ENCODE data around the gene MPHOSPH9. TPM values are rescaled to one million over a fixed set of nuclear protein-coding genes. Genes with fewer than 3 reads are reported as not detected.
A peak's percentile ranks its signal among the peaks of the same experiment; 100 is the strongest.

Gene MPHOSPH9
- total and polyA plus RNA-seq, 2 of the 13 experiments (the other 11 are each of a cell fraction or from before 2014, with no cell fraction given), result 20.3 to 63.4 TPM

DNA sequence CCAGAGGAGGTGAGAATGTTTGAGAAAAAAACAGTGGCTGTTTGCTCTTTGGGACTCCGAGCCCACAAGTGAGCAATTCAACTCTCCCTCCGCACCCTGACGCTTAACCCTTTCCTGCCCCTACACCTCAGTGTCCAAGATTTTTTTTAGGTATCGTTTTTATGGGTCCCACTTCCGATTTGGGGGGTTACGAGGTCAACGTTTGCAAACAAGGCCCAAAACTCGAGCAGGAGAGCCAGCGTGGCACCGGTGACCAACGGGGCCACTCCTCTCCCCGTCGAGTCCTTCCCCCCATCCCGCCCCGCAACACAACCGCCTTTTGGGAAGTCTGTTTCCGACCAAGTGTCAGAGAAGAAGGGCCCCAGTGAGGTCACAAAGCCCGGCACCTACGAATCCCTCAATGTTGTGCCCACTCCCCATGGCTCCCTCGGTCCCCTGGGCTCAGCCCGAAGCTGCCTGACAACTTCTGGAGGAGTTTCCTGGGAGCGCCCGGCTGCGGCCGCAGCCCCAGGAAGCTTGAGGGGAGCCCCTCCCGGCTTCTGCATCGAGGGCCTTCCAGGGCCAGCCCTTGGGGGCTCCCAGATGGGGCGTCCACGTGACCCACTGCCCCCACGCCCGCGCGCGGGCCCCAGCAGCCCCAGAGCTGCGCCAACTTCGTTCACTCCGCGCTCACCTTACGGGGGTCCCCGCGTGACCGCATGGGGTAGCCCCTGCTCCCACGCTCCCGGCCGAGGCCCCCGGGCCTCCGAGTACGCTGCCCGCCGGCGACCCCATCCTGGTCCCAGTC is 37.5 kb upstream of the MPHOSPH9 start (continued):
- TF ChIP-seq RERE (CRISPR knock-in tag; IDR thresholded peaks at IDR 0.05; ENCODE audit: low read depth), result peak; percentile 74
- peak; percentile 32 for TF ChIP-seq PTBP1 (IDR thresholded peaks at IDR 0.05; ENCODE audit: low read depth, low read length, poor library complexity, severe bottlenecking)
- TF ChIP-seq ZNF143 (CRISPR knock-in tag; IDR thresholded peaks at IDR 0.05), result no peak
- TF ChIP-seq TRIM24 (CRISPR knock-in tag; IDR thresholded peaks at IDR 0.05), result no peak
- TF ChIP-seq ZNF639 (CRISPR knock-in tag; conservative IDR thresholded peaks at IDR 0.05), result 0 out of 2 replicates have a peak, but pooled peaks have one; percentile 20
- no peak for TF ChIP-seq ZC3H13 (CRISPR knock-in tag; IDR thresholded peaks at IDR 0.05)
- no peak; the same call in 1 of the 2 replicates for TF ChIP-seq TBX3 (IDR thresholded peaks at IDR 0.05; ENCODE audit: borderline replicate concordance)
- peak; percentile 50; the same call in 1 of the 2 replicates for TF ChIP-seq CBFB (CRISPR knock-in tag; IDR thresholded peaks at IDR 0.05)
- no peak for TF ChIP-seq ZNF549 (CRISPR knock-in tag; IDR thresholded peaks at IDR 0.05)
- TF ChIP-seq ISL2 (CRISPR knock-in tag; IDR thresholded peaks at IDR 0.05), result peak; percentile 45
- TF ChIP-seq, protein P1, sequence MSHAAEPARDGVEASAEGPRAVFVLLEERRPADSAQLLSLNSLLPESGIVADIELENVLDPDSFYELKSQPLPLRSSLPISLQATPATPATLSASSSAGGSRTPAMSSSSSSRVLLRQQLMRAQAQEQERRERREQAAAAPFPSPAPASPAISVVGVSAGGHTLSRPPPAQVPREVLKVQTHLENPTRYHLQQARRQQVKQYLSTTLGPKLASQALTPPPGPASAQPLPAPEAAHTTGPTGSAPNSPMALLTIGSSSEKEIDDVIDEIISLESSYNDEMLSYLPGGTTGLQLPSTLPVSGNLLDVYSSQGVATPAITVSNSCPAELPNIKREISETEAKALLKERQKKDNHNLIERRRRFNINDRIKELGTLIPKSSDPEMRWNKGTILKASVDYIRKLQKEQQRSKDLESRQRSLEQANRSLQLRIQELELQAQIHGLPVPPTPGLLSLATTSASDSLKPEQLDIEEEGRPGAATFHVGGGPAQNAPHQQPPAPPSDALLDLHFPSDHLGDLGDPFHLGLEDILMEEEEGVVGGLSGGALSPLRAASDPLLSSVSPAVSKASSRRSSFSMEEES (CRISPR knock-in tag; IDR thresholded peaks at IDR 0.05), result 0 out of 2 replicates have a peak, but pooled peaks have one; percentile 18
- peak; percentile 22; the same call in 1 of the 2 replicates for TF ChIP-seq ZNF430 (CRISPR knock-in tag; IDR thresholded peaks at IDR 0.05)
- TF ChIP-seq EHMT2 (IDR thresholded peaks at IDR 0.05; ENCODE audit: borderline replicate concordance, low read depth, low read length), result no peak
- peak; percentile 56 for TF ChIP-seq FOXO1 (CRISPR knock-in tag; IDR thresholded peaks at IDR 0.05)
- TF ChIP-seq ATF1 (CRISPR knock-in tag; IDR thresholded peaks at IDR 0.05), result no peak
- no peak for TF ChIP-seq ZBTB3 (CRISPR knock-in tag; IDR thresholded peaks at IDR 0.05; ENCODE audit: borderline replicate concordance, low read depth)
- TF ChIP-seq, protein P2, sequence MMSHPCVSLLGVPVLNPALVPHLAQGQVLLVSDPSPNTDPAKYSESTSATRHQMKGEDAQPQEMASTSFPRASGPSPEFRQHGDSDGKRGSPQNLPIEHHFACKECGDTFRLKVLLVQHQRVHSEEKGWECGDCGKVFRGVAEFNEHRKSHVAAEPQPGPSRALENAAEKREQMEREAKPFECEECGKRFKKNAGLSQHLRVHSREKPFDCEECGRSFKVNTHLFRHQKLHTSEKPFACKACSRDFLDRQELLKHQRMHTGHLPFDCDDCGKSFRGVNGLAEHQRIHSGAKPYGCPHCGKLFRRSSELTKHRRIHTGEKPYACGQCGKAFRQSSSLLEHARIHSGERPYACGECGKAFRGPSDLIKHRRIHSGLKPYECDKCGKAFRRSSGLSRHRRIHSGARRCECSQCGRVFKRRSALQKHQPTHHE (CRISPR knock-in tag; IDR thresholded peaks at IDR 0.05; ENCODE audit: borderline replicate concordance), result no peak
- TF ChIP-seq ZC3H4 (CRISPR knock-in tag; IDR thresholded peaks at IDR 0.05; ENCODE audit: borderline replicate concordance), result no peak
- peak; percentile 58; the same call in 1 of the 2 replicates for TF ChIP-seq ATF7-NPFF (CRISPR knock-in tag; IDR thresholded peaks at IDR 0.05; ENCODE audit: low read depth)
